ENCODE measurements around the gene ALOXE3. TPM values are rescaled to one million over a fixed set of nuclear protein-coding genes. Genes with fewer than 3 reads are reported as not detected.

The ALOXE3 gene
- total RNA-seq, 2 donors from 2014 or later = not detected

DNA sequence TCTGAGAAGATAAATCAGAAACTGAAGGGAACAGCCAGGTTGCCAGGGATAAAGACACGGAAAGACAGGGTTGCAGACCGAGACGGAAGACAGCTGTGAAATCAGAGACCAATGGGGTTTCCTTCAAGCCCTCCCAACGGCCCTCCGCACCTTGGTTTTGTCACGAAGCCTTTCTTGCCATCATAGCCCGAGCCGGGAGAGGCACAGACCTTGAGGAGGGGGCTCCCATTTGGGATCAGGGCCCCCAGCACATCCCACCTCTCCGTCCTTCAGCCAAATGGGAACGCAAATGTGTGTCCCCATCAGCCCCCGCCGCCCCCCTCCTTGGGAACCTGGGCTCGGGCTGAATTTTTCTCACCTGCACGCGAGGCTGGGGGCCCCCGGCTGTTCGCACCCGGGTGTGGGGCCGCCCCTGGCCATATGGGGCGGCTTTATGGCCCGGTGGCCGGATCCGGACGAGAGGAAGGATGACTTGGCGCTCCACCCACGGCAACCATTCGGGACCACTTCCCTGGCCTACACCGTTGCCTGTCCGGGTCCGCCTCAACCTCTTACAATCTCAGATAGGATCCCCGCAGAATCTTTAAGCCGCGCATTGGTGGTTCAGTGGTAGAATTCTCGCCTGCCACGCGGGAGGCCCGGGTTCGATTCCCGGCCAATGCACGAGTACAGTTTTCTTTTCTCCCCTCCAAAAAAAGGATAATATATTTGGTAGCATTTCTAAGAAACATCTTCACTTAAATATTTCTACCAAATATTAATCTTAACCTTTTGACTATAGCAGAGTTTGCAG is 7.0 kb upstream of the ALOXE3 start:
- DNase-seq (ENCODE audit: low spot score) = peak; percentile 93
- intact Hi-C loops (cut with DNase I) = no loop called here

GRCh38 chr17:8124350-8125153 is 6.2 kb upstream of the ALOXE3 start:
- intact Hi-C loops (cut with DNase I) = loop anchor here in 1 of 2 donors (5.0 kb wide), 1 partner anchor 63 kb away; no protein-coding TSS in a partner anchor
- DNase-seq (ENCODE audit: low spot score) = peak; percentile 52

DNA sequence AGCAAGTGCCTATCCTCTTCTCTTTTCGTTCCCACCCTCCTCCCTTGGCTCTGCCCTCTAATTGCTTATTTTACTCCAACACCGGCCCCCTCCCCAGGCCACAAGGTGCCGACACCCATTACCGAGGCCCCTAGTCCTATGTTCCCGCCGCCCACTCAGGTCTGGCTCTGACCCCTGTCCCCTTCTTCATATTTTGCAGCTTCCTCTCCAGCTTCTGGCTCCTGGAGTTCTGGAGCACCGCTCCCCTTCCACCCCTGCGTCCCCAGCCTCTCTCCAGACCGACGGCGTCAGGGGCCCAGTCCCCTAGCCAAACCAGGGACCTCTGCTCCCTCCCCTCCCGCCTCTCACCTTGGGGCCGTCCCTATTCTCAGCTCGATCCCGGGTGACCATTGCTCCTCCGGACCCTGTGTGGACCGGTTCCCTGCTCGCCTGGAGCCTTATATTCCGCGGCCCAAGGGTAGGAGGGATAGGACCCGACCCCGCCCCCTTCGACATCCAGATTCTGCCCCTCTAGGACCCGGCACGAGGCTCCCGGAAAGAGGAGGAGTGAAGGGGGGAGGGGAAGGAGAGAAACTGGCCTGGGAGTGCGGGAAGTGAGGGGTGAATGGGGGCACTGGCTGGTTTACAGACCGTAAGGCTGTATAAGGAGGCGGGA is 5.5 kb upstream of the ALOXE3 start, which contains the start of gene HES7:
TSS of gene HES7 (minus strand) at position 412 of the 655 bp plus-strand sequence. CDS start at position 390, 22 bp downstream.
- peak; percentile 77 for DNase-seq (ENCODE audit: low spot score)
- intact Hi-C loops (cut with DNase I) = loop anchor here in 1 of 2 donors (5.0 kb wide), 1 partner anchor 63 kb away; no protein-coding TSS in a partner anchor

- intact Hi-C loops (cut with DNase I) = loop anchor here in 1 of 2 donors (5.0 kb wide), 1 partner anchor 64 kb away; no protein-coding TSS in a partner anchor
Measured at GRCh38 chr17:8122924-8123694, 4.8 kb upstream of the ALOXE3 start.

DNA sequence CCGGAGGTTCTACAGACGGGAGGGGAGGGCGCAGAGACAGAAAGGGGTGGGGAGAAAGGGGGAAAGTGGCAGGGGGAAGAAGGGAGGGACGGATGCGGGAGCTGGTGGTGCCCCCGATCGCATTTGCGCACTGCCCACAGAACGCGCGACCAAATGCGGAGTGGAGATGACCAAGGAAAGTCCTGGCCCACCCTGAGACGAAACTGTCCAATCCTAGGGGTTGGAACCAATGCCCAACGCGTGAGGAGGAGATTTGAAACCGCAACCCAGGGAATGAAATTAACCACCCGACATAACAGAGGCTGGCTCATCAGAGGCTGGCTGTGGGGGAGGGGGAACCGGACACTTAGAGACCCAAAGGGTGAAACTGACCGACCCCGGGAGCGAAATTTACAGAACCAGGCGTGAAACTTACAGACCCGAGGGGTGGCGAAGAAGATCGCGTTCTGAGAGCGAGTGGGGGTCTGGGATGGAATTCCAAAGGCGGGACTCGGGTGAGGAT is 4.2 kb upstream of the ALOXE3 start:
- intact Hi-C loops (cut with DNase I) = loop anchor here in 1 of 2 donors (5.0 kb wide), 1 partner anchor 65 kb away; no protein-coding TSS in a partner anchor

More at GRCh38 chr17:8122924-8123694, 4.8 kb upstream of the ALOXE3 start:
- DNase-seq (ENCODE audit: low spot score) = peak; percentile 87

GRCh38 chr17:8121681-8122421 is 3.5 kb upstream of the ALOXE3 start:
- peak; percentile 86 for DNase-seq (ENCODE audit: low spot score)
- intact Hi-C loops (cut with DNase I) = loop anchor here in 1 of 2 donors (5.0 kb wide), 1 partner anchor 65 kb away; no protein-coding TSS in a partner anchor

More for the DNA sequence above, 4.2 kb upstream of the ALOXE3 start:
- DNase-seq (ENCODE audit: low spot score) = peak; percentile 53

DNA sequence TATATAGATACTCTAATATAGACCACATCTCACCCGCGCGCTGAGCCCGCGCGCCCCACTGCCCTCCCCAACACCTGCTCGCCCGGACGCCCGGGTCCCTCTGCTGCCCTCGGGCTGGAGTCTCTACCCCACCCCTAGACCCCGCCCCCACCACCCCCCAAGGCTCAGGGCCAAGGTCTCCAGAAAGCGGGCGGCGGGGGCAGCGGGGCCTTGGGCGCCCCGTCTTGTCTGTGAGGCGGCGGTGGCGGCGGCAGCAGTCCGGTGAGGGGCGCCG is 3.0 kb upstream of the ALOXE3 start:
- DNase-seq (ENCODE audit: low spot score) = no peak
- intact Hi-C loops (cut with DNase I) = loop anchor here in 1 of 2 donors (5.0 kb wide), 1 partner anchor 66 kb away; no protein-coding TSS in a partner anchor

GRCh38 chr17:8120520-8121406 is 2.4 kb upstream of the ALOXE3 start:
- DNase-seq (ENCODE audit: low spot score) = peak; percentile 89
- intact Hi-C loops (cut with DNase I) = loop anchor here in 1 of 2 donors (5.0 kb wide), 1 partner anchor 67 kb away; no protein-coding TSS in a partner anchor

DNA sequence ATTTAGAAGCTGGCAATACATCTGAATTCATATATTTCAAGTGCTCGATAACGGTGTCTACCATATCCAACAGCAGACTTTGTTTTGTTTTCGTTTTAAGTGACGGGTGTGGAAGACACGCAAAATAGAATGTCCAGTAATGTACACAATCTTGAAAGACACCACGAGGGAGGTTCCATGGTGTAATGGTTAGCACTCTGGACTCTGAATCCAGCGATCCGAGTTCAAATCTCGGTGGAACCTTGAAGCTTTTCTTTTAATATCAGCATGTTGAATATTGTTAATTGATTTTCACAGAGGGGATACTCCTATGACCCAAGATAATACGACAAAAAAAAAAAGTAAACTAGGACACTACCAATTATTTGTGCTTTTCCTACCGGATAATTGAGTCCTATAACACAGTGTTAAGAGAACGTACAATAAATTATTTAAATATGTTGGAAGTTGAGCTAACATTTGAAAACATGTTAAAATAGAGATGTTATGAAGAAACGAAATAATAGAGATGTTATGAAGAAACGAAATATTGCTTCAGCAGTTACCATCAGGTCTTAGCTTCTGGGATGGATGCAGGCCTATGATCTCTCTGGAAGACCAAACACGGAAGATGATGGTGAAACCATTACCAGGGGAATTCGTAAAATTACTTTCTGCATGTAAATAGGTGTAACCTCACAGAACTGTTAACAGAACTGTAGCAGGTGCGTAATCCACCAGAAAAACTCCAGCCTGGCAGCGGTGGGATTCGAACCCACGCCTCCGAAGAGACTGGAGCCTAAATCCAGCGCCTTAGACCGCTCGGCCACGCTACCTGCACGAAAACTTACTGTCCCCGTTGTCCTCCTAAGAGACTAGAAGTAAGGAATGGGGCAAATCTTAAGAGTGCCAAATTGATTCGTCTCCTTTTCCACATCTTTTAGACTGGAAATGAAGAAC is 1.5 kb upstream of the ALOXE3 start:
- DNase-seq (ENCODE audit: low spot score) = peak; percentile 91
- intact Hi-C loops (cut with DNase I) = loop anchor here (5.0 kb wide), 3 partner anchors 67 to 848 kb away; no protein-coding TSS in a partner anchor

DNA sequence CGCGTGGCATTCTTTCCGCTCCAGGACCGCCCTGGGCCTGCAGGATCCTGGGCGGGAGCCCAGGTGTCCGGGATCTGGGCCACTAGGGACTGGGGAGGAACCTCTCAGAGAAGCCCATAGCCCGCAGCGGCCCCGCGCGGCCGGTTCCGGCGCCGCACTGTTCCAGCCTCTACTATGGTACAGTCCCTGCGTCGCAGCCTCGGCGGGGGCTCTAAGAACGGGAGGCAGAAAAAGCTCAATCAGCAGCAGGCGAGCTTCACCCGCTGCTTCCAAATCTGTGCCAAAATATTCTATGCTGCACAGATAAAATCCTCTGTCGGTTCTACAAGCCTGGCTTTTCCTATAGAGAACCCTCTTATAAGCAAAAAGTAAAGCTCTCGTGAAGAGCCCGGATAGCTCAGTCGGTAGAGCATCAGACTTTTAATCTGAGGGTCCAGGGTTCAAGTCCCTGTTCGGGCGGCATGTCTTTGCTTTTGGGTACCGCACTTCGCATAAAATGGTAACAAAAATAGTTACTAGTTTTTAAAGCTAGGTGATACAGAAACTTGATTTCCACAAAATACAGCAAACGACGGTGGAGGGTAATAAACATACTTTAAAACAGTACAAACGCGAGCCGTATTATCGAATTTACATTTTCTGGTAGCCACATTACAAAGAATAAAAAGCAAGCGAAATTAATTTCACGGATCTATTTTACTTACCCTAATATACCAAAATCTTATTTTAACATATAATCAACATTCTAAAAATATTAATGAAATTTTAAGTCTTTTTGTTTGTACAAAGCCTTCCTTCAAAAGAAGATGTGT is 661 bp upstream of the ALOXE3 start:
- peak; percentile 96 for DNase-seq (ENCODE audit: low spot score)
- intact Hi-C loops (cut with DNase I) = loop anchor here (5.0 kb wide), 2 partner anchors 103 to 847 kb away; no protein-coding TSS in a partner anchor

GRCh38 chr17:8117367-8117979 is 841 bp downstream of the ALOXE3 start:
- no peak for DNase-seq (ENCODE audit: low spot score)
- intact Hi-C loops (cut with DNase I) = loop anchor here (1.0 to 5.0 kb wide), 3 partner anchors 48 to 845 kb away; no protein-coding TSS in a partner anchor

DNA sequence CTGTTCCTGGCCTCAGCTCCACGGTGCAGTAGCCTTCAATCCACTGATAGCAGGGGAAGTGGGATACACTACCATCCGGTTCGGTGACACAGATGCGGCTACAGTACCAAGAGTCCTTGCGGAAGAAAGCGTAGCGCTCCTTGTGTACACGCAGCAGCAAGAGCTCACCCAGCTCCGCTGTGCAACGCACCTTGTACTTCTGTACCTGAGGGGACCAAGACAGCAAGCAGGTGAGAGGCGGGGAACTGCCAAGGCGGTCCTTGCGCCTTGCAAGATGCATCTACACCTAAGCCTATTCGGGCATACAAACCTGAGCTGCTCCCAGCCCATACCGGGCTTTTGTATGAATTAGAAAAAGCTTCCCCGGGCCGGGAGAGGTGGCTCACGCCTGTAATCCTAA is 1.5 kb downstream of the ALOXE3 start:
- intact Hi-C loops (cut with DNase I) = loop anchor here (1.0 to 5.0 kb wide), 3 partner anchors 47 to 844 kb away; no protein-coding TSS in a partner anchor
- no peak for DNase-seq (ENCODE audit: low spot score)

DNA sequence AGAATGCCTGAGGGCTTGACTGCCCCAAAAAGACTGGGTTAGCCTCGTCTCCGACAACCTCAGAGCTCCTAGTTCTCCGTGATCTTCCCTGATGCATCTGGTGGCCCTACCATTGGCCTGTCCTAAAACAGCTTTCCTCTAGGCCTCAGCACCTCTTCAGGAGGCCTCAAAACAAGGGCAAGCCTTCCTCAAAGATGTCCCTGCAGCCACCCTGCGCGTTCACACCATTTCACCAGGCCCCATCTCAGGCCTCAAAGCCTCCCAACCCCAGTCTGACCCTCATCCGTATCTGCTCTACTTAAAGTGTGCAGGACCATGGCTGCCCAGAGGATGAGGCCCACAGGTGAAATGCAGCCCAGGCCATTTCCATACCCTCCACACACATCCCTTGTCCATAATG is 7.4 kb downstream of the ALOXE3 start:
- intact Hi-C loops (cut with DNase I) = no loop called here
- no peak for DNase-seq (ENCODE audit: low spot score)

DNA sequence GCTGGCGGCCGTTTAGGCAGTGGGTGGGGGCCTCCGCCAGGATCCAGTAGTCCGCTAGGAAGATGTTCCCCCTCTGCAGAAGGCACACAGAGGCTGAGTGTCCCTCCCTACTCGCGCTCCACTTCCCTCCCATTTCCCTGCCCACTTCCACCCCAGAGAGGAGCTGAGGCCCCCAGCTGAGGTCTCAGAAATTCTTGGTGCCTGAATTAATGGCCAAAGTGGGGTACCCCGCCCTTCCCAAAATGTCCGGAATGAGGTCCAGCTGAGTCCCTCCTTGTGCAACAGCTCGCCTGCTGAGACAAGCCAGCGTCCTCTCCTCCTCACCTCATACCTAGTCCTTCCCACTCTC is 7.9 kb downstream of the ALOXE3 start:
- intact Hi-C loops (cut with DNase I) = no loop called here
- DNase-seq (ENCODE audit: low spot score) = no peak
